SU-DHL-6 (cell line): ENCODE data around the gene PRELP.

Experiments used
- CTCF ChIP-seq: fragments of 200-600 bp; sonication (generic); IDR thresholded peaks from one replicate; pipeline ENCODE4 v1.5.1; 2017; ENCODE audit warnings: antibody characterized with exemption, mild to moderate bottlenecking, low read length, moderate library complexity; ENCODE audit not compliant: insufficient read depth, poor library complexity, severe bottlenecking
- EZH2phosphoT487 ChIP-seq: fragments of 200-600 bp; sonication (generic), shearing (Covaris generic); conservative IDR thresholded peaks from 2 replicates; pipeline ENCODE4 v1.6.1; 2018; ENCODE audit warnings: mild to moderate bottlenecking, antibody characterized with exemption, low read length, moderate library complexity, mixed read lengths

DNA sequence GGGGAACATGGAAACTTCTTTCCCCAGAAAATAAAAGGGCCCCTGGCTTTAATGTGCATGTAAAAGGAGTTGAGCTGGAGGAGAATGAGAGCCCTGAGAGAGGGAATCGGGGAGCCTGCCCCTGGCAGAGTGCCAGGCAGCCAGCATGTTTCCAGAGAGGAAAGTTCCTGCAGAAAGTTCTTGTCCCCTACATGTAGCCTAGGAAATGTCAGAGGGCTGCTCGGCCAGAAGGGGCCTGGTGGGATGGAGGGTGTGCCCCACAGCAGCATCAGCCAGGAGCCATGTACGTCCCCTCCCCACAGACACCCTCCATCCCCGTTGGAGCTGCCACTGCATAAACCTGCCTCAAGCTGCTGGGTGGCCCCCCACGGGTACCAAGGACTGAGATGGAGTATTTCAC lies 5.4 kb upstream of the PRELP start:
- TF ChIP-seq CTCF (no peak), EZH2phosphoT487 (no peak)
